Small intestine (tissue), 7 donors: Measurements from ENCODE around the gene SLC29A4. TPM values are rescaled to one million over a fixed set of nuclear protein-coding genes. Genes with fewer than 3 reads are reported as not detected.
"Not testable (repeated sequence)": the region's sequence is repeated elsewhere in the genome, so short reads cannot be mapped to it uniquely, and the experiment has no call there.

Experiments
- DNase-seq, 2 donors: peaks; one replicate each; pipeline versions ENCODE4 v3.0.0 to v3.0.0-alpha.2; 2013
- FAIRE-seq: peaks from 2 replicates; lab custom pipeline; 2012; peaks lifted over from hg19 to GRCh38; lab: Jason Lieb, UNC
- H3K27ac ChIP-seq, 3 donors: one replicate each; pipeline ENCODE4 v1.5.1; 2013; ENCODE audit warnings: low read length in 2 of 3, mild to moderate bottlenecking in 2 of 3, control low read depth in 1 of 3, inconsistent platforms in 1 of 3, low read depth in 1 of 3, moderate library complexity in 1 of 3
- H3K27me3 ChIP-seq, 3 donors: one replicate each; pipeline ENCODE4 v1.6.1; 2013; ENCODE audit warnings: low read length in 3 of 3, inconsistent platforms in 1 of 3; ENCODE audit not compliant: control insufficient read depth in 3 of 3, insufficient read depth in 3 of 3
- H3K36me3 ChIP-seq, 3 donors: one replicate each; pipeline ENCODE4 v1.6.1; 2013; ENCODE audit warnings: low read length in 3 of 3, inconsistent platforms in 1 of 3, low read depth in 1 of 3, mild to moderate bottlenecking in 1 of 3, moderate library complexity in 1 of 3; ENCODE audit not compliant: control insufficient read depth in 3 of 3, insufficient read depth in 2 of 3
- H3K4me1 ChIP-seq, 3 donors: one replicate each; pipeline ENCODE4 v1.6.1; 2013; ENCODE audit warnings: low read length in 2 of 3, inconsistent platforms in 1 of 3, low read depth in 1 of 3, mild to moderate bottlenecking in 1 of 3, moderate library complexity in 1 of 3; ENCODE audit not compliant: control insufficient read depth in 3 of 3, insufficient read depth in 2 of 3
- H3K4me3 ChIP-seq, 3 donors: one replicate each; pipeline ENCODE4 v1.5.1; 2013; ENCODE audit warnings: low read length in 3 of 3, control low read depth in 1 of 3, inconsistent platforms in 1 of 3, low read depth in 1 of 3, mild to moderate bottlenecking in 1 of 3, moderate library complexity in 1 of 3
- H3K9me3 ChIP-seq, 2 donors: one replicate each; pipeline ENCODE4 v1.6.1; 2013; ENCODE audit warnings: low read depth in 1 of 2, low read length in 1 of 2; ENCODE audit not compliant: control insufficient read depth in 2 of 2, insufficient read depth in 1 of 2
- WGBS, 3 donors: extraction: QIAGEN DNeasy Blood & Tissue Kit; methylation state at CpG; one replicate each; pipeline ENCODE4 v1.1.7; 2013; 5-methylcytosine and 5-hydroxymethylcytosine counted together
- polyA plus RNA-seq, 4 donors: library from polyadenylated mRNA; stranded (reverse) in 3 of 4; unstranded in 1 of 4; fragments of 200-250 nt in 3 of 4; fragments of 120-200 nt in 1 of 4; gene quantifications; one replicate each; pipeline versions ENCODE4 v1.2.1 to v1.2.3, GENCODE V29; 2013
- donor health status: healthy with polysubstance abuse.
- donor health status: control.
- donor health status: control.
- donor health status: Bipolar disorder and iron deficiency.
- donor health status: healthy.

The SLC29A4 gene
- polyA plus RNA-seq, 4 donors: 1.1 to 29.3 (median 3.2) TPM

- 28 to 60% (median 52%) methylated on average over 12 of the region's 12 CpGs for WGBS, 3 donors
- not testable (repeated sequence) for FAIRE-seq
These were observed 12.6 kb upstream of the SLC29A4 start for GRCh38 chr7:5269992-5270657.

DNA sequence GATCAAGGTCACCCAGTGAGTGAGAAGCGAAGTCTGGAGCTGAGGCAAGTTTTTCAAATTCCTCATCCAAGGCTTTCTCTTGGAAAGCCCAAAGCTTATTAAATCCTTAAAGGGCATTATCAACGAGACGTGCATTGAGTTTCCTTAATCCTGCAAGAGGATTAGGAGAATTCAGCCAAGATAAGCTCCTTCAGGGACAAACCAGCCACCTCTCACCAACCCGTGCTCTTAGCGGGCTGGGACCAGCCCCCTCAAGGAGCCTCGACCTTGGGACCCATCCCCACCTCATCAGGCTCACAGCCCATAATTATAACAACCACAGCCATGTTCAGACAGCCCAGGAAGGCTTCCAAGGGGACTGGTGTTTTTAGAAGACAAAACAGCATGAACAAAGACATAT, 12.0 kb upstream of the SLC29A4 start:
- no peak overlapping the region for H3K27ac ChIP-seq
- FAIRE-seq (no peak), DNase-seq (no peak)
- no peaks in the 10 kb centered on the region for H3K4me1 ChIP-seq
- H3K4me3 ChIP-seq: no peak overlapping the region
- H3K27me3 ChIP-seq: no peaks in the 10 kb centered on the region
- peaks cover 0 to 6% of the 10 kb centered on the region in 2 donors for H3K9me3 ChIP-seq
- 21 to 31% (median 25%) methylated on average over 6 of the region's 6 CpGs for WGBS, 3 donors
- no peaks in the 10 kb centered on the region for H3K36me3 ChIP-seq

More at GRCh38 chr7:5269992-5270657, 12.6 kb upstream of the SLC29A4 start:
- H3K27me3 ChIP-seq, H3K4me3 ChIP-seq, DNase-seq, H3K9me3 ChIP-seq, H3K27ac ChIP-seq, H3K36me3 ChIP-seq, H3K4me1 ChIP-seq: not testable (repeated sequence)

DNA sequence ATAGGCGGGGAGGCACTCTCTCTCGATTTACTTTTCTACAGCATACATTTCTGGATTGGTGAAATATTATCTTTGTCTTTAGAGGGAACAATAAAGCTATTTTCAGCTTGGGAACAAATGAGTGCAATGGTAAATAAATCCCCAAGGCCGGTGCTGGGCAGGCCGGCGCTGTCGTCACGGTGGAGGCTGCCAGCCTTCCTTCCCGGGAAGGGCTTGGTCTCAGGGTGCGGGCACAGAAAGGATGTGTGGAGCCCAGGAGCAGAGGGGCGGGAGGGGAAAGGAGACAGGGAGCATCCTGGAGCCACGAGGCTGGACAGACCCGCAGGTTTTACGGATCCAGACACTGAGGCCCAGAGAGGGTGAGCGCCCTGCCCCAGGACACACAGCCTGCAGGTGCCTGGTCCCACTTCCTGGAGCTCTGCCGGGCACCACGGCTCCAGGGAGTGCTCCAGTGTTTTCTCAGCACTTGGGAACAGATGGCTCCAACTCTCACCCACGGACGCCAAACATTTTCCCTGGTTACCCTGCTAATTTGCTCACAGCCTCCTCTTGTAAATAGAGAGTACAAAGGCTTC, 8.8 kb upstream of the SLC29A4 start:
- H3K4me1 ChIP-seq, H3K36me3 ChIP-seq, FAIRE-seq, H3K9me3 ChIP-seq, DNase-seq, H3K4me3 ChIP-seq, H3K27me3 ChIP-seq, H3K27ac ChIP-seq: not testable (repeated sequence)
- 26 to 56% (median 39%) methylated on average over 17 to 18 of the region's 18 CpGs for WGBS, 3 donors

- Histone ChIP-seq H3K27ac (no peak overlapping the region), H3K36me3 (no peaks in the 10 kb centered on the region)
These were observed 8.3 kb upstream of the SLC29A4 start for GRCh38 chr7:5274441-5274840.

GRCh38 chr7:5274985-5275431, 7.7 kb upstream of the SLC29A4 start:
- FAIRE-seq, H3K4me1 ChIP-seq, H3K27ac ChIP-seq, H3K27me3 ChIP-seq, H3K9me3 ChIP-seq, H3K4me3 ChIP-seq, DNase-seq, H3K36me3 ChIP-seq: not testable (repeated sequence)
- WGBS, 3 donors: 24 to 49% (median 42%) methylated on average over 11 of the region's 11 CpGs

More at GRCh38 chr7:5274441-5274840, 8.3 kb upstream of the SLC29A4 start:
- peaks cover 0 to 2% of the 10 kb centered on the region in 2 donors for H3K9me3 ChIP-seq
- no peaks in the 10 kb centered on the region for H3K27me3 ChIP-seq
- no peak for DNase-seq
- H3K4me1 ChIP-seq: no peaks in the 10 kb centered on the region
- H3K4me3 ChIP-seq: no peak overlapping the region
- 71 to 81% (median 75%) methylated on average over 7 of the region's 7 CpGs for WGBS, 3 donors
- FAIRE-seq: no peak

GRCh38 chr7:5275510-5275909, 7.2 kb upstream of the SLC29A4 start:
- DNase-seq, H3K4me1 ChIP-seq, H3K27ac ChIP-seq, FAIRE-seq, H3K27me3 ChIP-seq, H3K4me3 ChIP-seq, H3K9me3 ChIP-seq, H3K36me3 ChIP-seq: not testable (repeated sequence)
- WGBS, 3 donors: 35 to 73% (median 62%) methylated on average over 9 to 10 of the region's 10 CpGs

DNA sequence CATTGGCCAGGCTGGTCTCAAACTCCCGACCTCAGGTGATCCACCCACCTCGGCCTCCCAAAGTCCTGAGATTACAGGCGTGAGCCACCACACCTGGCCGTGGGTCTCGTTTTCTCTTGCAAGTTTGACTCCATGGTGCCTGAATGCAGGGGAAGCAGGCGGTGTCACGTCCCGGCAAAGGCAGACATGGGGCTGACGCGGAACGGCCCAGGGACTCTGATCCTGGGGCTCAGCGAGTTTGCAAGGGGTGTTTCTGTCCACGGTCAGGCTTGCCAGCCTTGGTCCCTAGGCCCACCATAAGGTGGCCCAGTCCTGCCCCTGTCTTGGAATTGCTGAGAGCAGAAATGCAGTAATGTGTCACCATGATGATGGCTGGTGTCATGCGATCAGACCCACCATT, 6.6 kb upstream of the SLC29A4 start:
- FAIRE-seq, H3K27me3 ChIP-seq, H3K4me1 ChIP-seq, DNase-seq, H3K4me3 ChIP-seq, H3K36me3 ChIP-seq, H3K9me3 ChIP-seq: not testable (repeated sequence)
- 79 to 91% (median 84%) methylated on average over 14 of the region's 14 CpGs for WGBS, 3 donors
- peak overlapping the region in 1 of 3 donors; percentile 18 for H3K27ac ChIP-seq

DNA sequence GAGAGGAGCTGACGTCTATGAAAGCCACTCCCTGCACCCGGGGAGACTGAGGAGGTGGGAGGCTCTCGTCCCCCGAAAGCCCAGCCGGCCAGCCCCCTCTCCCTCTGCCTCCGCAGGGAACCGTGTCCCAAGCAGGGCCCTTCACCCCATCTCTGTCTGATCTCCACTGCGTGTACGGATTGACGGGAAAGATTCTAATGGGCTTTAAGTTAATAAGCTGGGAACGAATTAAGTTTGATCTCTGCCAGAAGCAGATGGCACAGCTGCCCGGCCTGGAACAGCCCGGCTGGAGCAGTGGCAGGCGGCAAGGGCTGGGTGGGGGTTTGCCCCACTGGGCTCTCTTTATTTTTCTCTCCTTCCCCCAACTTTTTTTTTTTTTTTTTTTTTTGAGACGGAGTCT, 6.1 kb upstream of the SLC29A4 start:
- FAIRE-seq (no peak), DNase-seq (no peak)
- no peak overlapping the region for H3K4me3 ChIP-seq
- H3K27ac ChIP-seq: peak overlapping the region in 1 of 3 donors; percentile 18
- H3K9me3 ChIP-seq: no peaks in the 10 kb centered on the region
- no peaks in the 10 kb centered on the region for H3K36me3 ChIP-seq
- H3K4me1 ChIP-seq: no peaks in the 10 kb centered on the region
- no peaks in the 10 kb centered on the region for H3K27me3 ChIP-seq
- 59 to 83% (median 65%) methylated on average over 14 to 15 of the region's 15 CpGs for WGBS, 3 donors
